ENCODE results near the gene FASTKD1.
"Not testable (repeated sequence)": the region's sequence is repeated elsewhere in the genome, so short reads cannot be mapped to it uniquely, and the experiment has no call there.

GRCh38 chr2:169582552-169583266 lies 9.0 kb upstream of the FASTKD1 start:
- TF ChIP-seq CTCF (IDR thresholded peaks at IDR 0.05 in 2 of 3, conservative IDR thresholded peaks at IDR 0.05 in 1 of 3; ENCODE audit: borderline replicate concordance in 1 of 3, insufficient read depth in 1 of 3, low read depth in 2 of 3, low read length in 2 of 3); ELF1 (IDR thresholded peaks at IDR 0.05; ENCODE audit: borderline replicate concordance, low read depth); SRF (IDR thresholded peaks at IDR 0.05; ENCODE audit: low read depth); CEBPB (IDR thresholded peaks at IDR 0.05; ENCODE audit: low read depth); POLR2AphosphoS5 (IDR thresholded peaks at IDR 0.05; ENCODE audit: low read depth, low read length); RAD21 (IDR thresholded peaks at IDR 0.05; ENCODE audit: low read depth); POLR2A (IDR thresholded peaks at IDR 0.05; ENCODE audit: borderline replicate concordance, extremely low read depth, insufficient read depth, insufficient read length); MAX (IDR thresholded peaks at IDR 0.05); SIN3A (IDR thresholded peaks at IDR 0.05; ENCODE audit: low read depth); SP1 (IDR thresholded peaks at IDR 0.05; ENCODE audit: low read depth); EZH2phosphoT487 (IDR thresholded peaks at IDR 0.05; ENCODE audit: borderline replicate concordance); ATF3 (IDR thresholded peaks at IDR 0.05); JUND (IDR thresholded peaks at IDR 0.05): not testable (repeated sequence)

All from HCT116 (cell line).